ENCODE data around the gene BBS5. TPM values are rescaled to one million over a fixed set of nuclear protein-coding genes. Genes with fewer than 3 reads are reported as not detected.

Gene BBS5
- total RNA-seq, 4 donors from 2014 or later = 6.9 to 16.2 (median 8.6) TPM

DNA sequence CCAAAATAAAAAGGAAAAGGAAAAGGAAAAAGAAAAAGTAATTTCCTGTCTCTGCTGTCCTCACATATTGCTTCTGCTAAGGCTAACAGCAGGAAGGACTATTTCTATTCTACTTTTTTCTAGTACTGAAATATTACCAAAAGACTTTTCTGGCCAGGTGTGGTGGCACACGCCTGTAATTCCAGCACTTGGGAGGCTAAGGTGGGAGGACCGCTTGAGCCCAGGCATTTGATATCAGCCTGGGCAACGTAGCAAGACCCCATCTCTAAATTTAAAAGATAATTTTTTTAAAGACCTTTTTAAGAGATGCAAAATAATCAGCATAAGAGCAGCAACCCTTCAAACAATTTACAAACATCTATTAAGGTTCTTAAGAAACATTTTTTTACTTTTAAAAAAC is 63.1 kb downstream of the BBS5 start:
- TF ChIP-seq, protein P1, sequence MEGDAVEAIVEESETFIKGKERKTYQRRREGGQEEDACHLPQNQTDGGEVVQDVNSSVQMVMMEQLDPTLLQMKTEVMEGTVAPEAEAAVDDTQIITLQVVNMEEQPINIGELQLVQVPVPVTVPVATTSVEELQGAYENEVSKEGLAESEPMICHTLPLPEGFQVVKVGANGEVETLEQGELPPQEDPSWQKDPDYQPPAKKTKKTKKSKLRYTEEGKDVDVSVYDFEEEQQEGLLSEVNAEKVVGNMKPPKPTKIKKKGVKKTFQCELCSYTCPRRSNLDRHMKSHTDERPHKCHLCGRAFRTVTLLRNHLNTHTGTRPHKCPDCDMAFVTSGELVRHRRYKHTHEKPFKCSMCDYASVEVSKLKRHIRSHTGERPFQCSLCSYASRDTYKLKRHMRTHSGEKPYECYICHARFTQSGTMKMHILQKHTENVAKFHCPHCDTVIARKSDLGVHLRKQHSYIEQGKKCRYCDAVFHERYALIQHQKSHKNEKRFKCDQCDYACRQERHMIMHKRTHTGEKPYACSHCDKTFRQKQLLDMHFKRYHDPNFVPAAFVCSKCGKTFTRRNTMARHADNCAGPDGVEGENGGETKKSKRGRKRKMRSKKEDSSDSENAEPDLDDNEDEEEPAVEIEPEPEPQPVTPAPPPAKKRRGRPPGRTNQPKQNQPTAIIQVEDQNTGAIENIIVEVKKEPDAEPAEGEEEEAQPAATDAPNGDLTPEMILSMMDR (IDR thresholded peaks at IDR 0.05) = no peak
- TF ChIP-seq EP300 (IDR thresholded peaks at IDR 0.05) = no peak
- TF ChIP-seq POLR2AphosphoS5 (IDR thresholded peaks at IDR 0.05) = no peak
- TF ChIP-seq POLR2A (IDR thresholded peaks at IDR 0.05) = no peak
- Histone ChIP-seq H3K27ac (no peak overlapping the region), H3K4me1 (no peaks in the 10 kb centered on the region), H3K9me3 (no peaks in the 10 kb centered on the region), H3K4me3 (no peak overlapping the region), H3K36me3 (peaks cover 0 to 56% of the 10 kb centered on the region in 2 donors), H3K27me3 (no peaks in the 10 kb centered on the region)
- 72 to 90% methylated on average over 3 of the region's 3 CpGs for WGBS, 2 donors (ENCODE audit: low coverage in 1 of 2)
- ATAC-seq = no peak

DNA sequence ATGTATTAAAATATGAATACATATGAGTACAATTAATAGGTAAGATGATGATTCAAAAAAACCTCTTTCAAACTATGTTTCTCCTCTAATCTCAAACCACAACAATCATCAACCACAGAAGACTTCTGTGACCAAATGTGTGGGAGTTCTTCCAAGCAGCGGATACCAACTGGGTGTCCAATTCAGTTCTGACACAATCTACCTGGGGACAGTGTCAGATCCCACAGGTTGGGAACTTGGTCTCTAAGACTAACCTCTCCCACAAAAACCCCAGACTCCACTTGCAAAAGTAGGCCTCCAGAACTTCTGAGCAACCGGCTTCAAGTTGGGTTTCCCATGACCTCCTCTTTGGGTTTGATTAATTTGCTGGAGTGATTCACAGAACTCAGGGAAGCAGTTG is 67.5 kb downstream of the BBS5 start:
- 100% methylated on average over 1 to 2 of the region's 2 CpGs for WGBS, 2 donors (ENCODE audit: low coverage in 1 of 2)

More for the DNA sequence above, 67.5 kb downstream of the BBS5 start:
- H3K9me3 ChIP-seq = no peaks in the 10 kb centered on the region
- peaks cover 0 to 61% of the 10 kb centered on the region in 2 donors for H3K36me3 ChIP-seq
- no peak for TF ChIP-seq POLR2AphosphoS5 (IDR thresholded peaks at IDR 0.05)
- TF ChIP-seq POLR2A (IDR thresholded peaks at IDR 0.05) = no peak
- TF ChIP-seq, protein P1 (IDR thresholded peaks at IDR 0.05) = no peak
- no peak for TF ChIP-seq EP300 (IDR thresholded peaks at IDR 0.05)
- H3K4me3 ChIP-seq = no peak overlapping the region
- no peaks in the 10 kb centered on the region for H3K27me3 ChIP-seq
- no peak overlapping the region for H3K27ac ChIP-seq
- no peaks in the 10 kb centered on the region for H3K4me1 ChIP-seq
- no peak for ATAC-seq

Other genes starting within 250 kb of the BBS5 start
- gene LRP2, start 117.0 kb upstream of the BBS5 start, total RNA-seq = not detected
- 10 to 100 TPM in 2 of 4 donors, 1 to 10 TPM in 1, under 1 TPM in 1; 0.69 to 16.2 (median 7.8) TPM for gene KLHL41, start 30.2 kb downstream of the BBS5 start, total RNA-seq
- 10 to 100 TPM in 2 of 4 donors, 1 to 10 TPM in 2; 8.6 to 12.2 (median 10.6) TPM for gene FASTKD1, start 94.4 kb downstream of the BBS5 start, total RNA-seq
- 10 to 100 TPM; 33.3 to 58.8 (median 37.6) TPM for gene PPIG, start 104.9 kb downstream of the BBS5 start, total RNA-seq
- not detected for gene CFAP210, start 214.9 kb downstream of the BBS5 start, total RNA-seq
- 10 to 100 TPM in 1 of 4 donors, 1 to 10 TPM in 3; 4.4 to 10.7 (median 6.7) TPM for gene PHOSPHO2, start 215.0 kb downstream of the BBS5 start, total RNA-seq